K562 (cell line): ENCODE data around the gene ELL3. TPM values are rescaled to one million over a fixed set of nuclear protein-coding genes. Genes with fewer than 3 reads are reported as not detected.

Source experiments
- CHD2 ChIP-seq: IDR thresholded peaks from 2 replicates; pipeline ENCODE4 v1.6.1; 2011; ENCODE audit warnings: low read depth, low read length
- E2F1 ChIP-seq: sonication (generic); formaldehyde crosslinking; IDR thresholded peaks from 2 replicates; pipeline ENCODE4 v1.8.1; 2023; ENCODE audit warnings: mild to moderate bottlenecking, missing genetic modification reagents, moderate library complexity
- EP400 ChIP-seq: fragments of 450-650 bp; IDR thresholded peaks from 2 replicates; pipeline ENCODE4 v1.6.1; 2017; ENCODE audit warnings: antibody characterized with exemption, mild to moderate bottlenecking, moderate library complexity
- MTA3 ChIP-seq: fragments of 450-650 bp; formaldehyde crosslinking; IDR thresholded peaks from 2 replicates; pipeline ENCODE4 v1.6.1; 2017; ENCODE audit warnings: mild to moderate bottlenecking, borderline replicate concordance
- NEUROD1 ChIP-seq: fragments of 150-350 bp; IDR thresholded peaks from 2 replicates; pipeline ENCODE4 v1.6.1; 2014; ENCODE audit warnings: borderline replicate concordance, low read length, low read depth; ENCODE audit not compliant: partially characterized antibody
- NR3C1 ChIP-seq: sonication (generic); formaldehyde crosslinking; IDR thresholded peaks from 2 replicates; pipeline ENCODE4 v1.8.1; 2022; ENCODE audit warnings: missing genetic modification reagents
- PHF21A ChIP-seq: fragments of 450-650 bp; IDR thresholded peaks from 2 replicates; pipeline ENCODE4 v1.6.1; 2017; ENCODE audit warnings: low read depth, borderline replicate concordance
- POLR2H ChIP-seq: IDR thresholded peaks from 2 replicates; pipeline ENCODE4 v1.6.1; 2016; ENCODE audit warnings: missing genetic modification characterization, low read depth, mild to moderate bottlenecking, control low read depth, missing compliant biosample characterization, moderate library complexity
- RBBP5 ChIP-seq: fragments of 200-600 bp; sonication (generic); IDR thresholded peaks from 2 replicates; pipeline ENCODE4 v1.6.1; 2012; ENCODE audit warnings: borderline replicate concordance, mild to moderate bottlenecking, low read length, control low read depth, inconsistent platforms; ENCODE audit not compliant: insufficient read depth, poor library complexity, severe bottlenecking
- SAFB ChIP-seq: fragments of 200-400 bp; formaldehyde crosslinking; IDR thresholded peaks from 2 replicates; pipeline ENCODE4 v1.6.1; 2017; ENCODE audit warnings: low read depth, low read length, borderline replicate concordance
- U2AF1 ChIP-seq: fragments of 200-400 bp; formaldehyde crosslinking; optimal IDR thresholded peaks from 2 replicates; pipeline ENCODE3; 2017; ENCODE audit warnings: mild to moderate bottlenecking, low read depth, low read length, moderate library complexity
- polyA plus RNA-seq, 8 experiments: library from polyadenylated mRNA; depleted of rRNA in 4 of 8; stranded (reverse) in 5 of 8; unstranded in 3 of 8; fragments of >200 nt; fragmentation: Nextera tagmentation in 2 of 8; fragmentation: Illumina TruSeq in 1 of 8; extraction: Ambion mirVana in 2 of 8; extraction: Trizol in 1 of 8; gene quantifications; 2 replicates each; pipeline versions ENCODE4 v1.2.1 to v1.2.3, GENCODE V29; 2011 to 2014; ENCODE audit warnings: inconsistent platforms in 1 of 8, missing spikeins in 1 of 8
- total RNA-seq, 7 experiments: library from RNA; depleted of rRNA in 6 of 7; stranded (reverse); fragments of >200 nt in 6 of 7; fragmentation: Illumina TruSeq in 2 of 7; extraction: Trizol in 2 of 7; gene quantifications; 2 replicates each; pipeline versions ENCODE4 v1.2.1 to v1.2.3, GENCODE V29; 2011 to 2021; ENCODE audit warnings: low replicate concordance in 1 of 7
- TF ChIP-seq, protein P1 (sequence below): fragments of 450-650 bp; IDR thresholded peaks from 2 replicates; pipeline ENCODE4 v1.6.1; 2016; ENCODE audit warnings: mild to moderate bottlenecking, moderate library complexity
- TF ChIP-seq, protein P2 (sequence below): sonication (generic); formaldehyde crosslinking; IDR thresholded peaks from 2 replicates; pipeline ENCODE4 v1.8.0; 2022; ENCODE audit warnings: missing genetic modification reagents, mild to moderate bottlenecking, moderate library complexity, borderline replicate concordance

Gene ELL3
- total and polyA plus RNA-seq, 9 of the 15 experiments (the other 6 are each of a cell fraction or from before 2014, with no cell fraction given), result 0.80 to 5.2 (median 2.6) TPM

DNA sequence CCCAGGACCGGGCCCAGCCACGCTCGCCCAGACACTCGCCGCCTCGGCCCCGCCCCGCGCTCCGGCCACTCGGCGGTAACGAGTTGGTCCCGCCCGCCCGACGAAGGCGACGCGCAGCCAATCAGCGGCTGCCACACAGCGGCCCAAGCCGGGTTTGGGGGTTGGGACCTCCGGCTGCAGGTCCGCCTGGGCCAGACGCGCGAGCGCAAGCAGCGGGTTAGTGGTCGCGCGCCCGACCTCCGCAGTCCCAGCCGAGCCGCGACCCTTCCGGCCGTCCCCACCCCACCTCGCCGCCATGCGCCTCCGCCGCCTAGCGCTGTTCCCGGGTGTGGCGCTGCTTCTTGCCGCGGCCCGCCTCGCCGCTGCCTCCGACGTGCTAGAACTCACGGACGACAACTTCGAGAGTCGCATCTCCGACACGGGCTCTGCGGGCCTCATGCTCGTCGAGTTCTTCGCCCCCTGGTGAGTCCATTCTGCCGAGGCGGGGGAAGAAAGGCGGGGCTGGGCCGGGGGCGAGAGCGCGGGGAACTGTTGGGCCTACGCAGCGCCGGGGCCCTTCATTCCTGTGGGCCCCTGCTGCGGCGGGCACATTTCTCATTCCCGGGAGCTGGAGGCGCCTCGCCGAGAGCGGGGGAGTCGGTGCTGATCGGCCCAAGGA is 30.4 kb downstream of the ELL3 start, which contains the start of gene PDIA3 (continued):
- TF ChIP-seq, protein P1, sequence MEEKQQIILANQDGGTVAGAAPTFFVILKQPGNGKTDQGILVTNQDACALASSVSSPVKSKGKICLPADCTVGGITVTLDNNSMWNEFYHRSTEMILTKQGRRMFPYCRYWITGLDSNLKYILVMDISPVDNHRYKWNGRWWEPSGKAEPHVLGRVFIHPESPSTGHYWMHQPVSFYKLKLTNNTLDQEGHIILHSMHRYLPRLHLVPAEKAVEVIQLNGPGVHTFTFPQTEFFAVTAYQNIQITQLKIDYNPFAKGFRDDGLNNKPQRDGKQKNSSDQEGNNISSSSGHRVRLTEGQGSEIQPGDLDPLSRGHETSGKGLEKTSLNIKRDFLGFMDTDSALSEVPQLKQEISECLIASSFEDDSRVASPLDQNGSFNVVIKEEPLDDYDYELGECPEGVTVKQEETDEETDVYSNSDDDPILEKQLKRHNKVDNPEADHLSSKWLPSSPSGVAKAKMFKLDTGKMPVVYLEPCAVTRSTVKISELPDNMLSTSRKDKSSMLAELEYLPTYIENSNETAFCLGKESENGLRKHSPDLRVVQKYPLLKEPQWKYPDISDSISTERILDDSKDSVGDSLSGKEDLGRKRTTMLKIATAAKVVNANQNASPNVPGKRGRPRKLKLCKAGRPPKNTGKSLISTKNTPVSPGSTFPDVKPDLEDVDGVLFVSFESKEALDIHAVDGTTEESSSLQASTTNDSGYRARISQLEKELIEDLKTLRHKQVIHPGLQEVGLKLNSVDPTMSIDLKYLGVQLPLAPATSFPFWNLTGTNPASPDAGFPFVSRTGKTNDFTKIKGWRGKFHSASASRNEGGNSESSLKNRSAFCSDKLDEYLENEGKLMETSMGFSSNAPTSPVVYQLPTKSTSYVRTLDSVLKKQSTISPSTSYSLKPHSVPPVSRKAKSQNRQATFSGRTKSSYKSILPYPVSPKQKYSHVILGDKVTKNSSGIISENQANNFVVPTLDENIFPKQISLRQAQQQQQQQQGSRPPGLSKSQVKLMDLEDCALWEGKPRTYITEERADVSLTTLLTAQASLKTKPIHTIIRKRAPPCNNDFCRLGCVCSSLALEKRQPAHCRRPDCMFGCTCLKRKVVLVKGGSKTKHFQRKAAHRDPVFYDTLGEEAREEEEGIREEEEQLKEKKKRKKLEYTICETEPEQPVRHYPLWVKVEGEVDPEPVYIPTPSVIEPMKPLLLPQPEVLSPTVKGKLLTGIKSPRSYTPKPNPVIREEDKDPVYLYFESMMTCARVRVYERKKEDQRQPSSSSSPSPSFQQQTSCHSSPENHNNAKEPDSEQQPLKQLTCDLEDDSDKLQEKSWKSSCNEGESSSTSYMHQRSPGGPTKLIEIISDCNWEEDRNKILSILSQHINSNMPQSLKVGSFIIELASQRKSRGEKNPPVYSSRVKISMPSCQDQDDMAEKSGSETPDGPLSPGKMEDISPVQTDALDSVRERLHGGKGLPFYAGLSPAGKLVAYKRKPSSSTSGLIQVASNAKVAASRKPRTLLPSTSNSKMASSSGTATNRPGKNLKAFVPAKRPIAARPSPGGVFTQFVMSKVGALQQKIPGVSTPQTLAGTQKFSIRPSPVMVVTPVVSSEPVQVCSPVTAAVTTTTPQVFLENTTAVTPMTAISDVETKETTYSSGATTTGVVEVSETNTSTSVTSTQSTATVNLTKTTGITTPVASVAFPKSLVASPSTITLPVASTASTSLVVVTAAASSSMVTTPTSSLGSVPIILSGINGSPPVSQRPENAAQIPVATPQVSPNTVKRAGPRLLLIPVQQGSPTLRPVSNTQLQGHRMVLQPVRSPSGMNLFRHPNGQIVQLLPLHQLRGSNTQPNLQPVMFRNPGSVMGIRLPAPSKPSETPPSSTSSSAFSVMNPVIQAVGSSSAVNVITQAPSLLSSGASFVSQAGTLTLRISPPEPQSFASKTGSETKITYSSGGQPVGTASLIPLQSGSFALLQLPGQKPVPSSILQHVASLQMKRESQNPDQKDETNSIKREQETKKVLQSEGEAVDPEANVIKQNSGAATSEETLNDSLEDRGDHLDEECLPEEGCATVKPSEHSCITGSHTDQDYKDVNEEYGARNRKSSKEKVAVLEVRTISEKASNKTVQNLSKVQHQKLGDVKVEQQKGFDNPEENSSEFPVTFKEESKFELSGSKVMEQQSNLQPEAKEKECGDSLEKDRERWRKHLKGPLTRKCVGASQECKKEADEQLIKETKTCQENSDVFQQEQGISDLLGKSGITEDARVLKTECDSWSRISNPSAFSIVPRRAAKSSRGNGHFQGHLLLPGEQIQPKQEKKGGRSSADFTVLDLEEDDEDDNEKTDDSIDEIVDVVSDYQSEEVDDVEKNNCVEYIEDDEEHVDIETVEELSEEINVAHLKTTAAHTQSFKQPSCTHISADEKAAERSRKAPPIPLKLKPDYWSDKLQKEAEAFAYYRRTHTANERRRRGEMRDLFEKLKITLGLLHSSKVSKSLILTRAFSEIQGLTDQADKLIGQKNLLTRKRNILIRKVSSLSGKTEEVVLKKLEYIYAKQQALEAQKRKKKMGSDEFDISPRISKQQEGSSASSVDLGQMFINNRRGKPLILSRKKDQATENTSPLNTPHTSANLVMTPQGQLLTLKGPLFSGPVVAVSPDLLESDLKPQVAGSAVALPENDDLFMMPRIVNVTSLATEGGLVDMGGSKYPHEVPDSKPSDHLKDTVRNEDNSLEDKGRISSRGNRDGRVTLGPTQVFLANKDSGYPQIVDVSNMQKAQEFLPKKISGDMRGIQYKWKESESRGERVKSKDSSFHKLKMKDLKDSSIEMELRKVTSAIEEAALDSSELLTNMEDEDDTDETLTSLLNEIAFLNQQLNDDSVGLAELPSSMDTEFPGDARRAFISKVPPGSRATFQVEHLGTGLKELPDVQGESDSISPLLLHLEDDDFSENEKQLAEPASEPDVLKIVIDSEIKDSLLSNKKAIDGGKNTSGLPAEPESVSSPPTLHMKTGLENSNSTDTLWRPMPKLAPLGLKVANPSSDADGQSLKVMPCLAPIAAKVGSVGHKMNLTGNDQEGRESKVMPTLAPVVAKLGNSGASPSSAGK, result peak; percentile 91
- TF ChIP-seq, protein P2, sequence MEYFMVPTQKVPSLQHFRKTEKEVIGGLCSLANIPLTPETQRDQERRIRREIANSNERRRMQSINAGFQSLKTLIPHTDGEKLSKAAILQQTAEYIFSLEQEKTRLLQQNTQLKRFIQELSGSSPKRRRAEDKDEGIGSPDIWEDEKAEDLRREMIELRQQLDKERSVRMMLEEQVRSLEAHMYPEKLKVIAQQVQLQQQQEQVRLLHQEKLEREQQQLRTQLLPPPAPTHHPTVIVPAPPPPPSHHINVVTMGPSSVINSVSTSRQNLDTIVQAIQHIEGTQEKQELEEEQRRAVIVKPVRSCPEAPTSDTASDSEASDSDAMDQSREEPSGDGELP (CRISPR knock-in tag), result peak; percentile 74; the same call in 1 of the 2 replicates
- TF ChIP-seq U2AF1, result peak; percentile 67
- peak; percentile 91 for TF ChIP-seq EP400
- peak; percentile 82 for TF ChIP-seq E2F1 (CRISPR knock-in tag)
- TF ChIP-seq NR3C1 (CRISPR knock-in tag), result peak; percentile 95; the same call in 1 of the 2 replicates
- TF ChIP-seq NEUROD1, result peak; percentile 42
- peak; percentile 66 for TF ChIP-seq RBBP5
- TF ChIP-seq MTA3, result peak; percentile 32
- TF ChIP-seq PHF21A, result peak; percentile 23; the same call in 1 of the 2 replicates
- TF ChIP-seq CHD2, result peak; percentile 50; the same call in 1 of the 2 replicates
- 0 out of 2 replicates have a peak, but pooled peaks have one; percentile 13 for TF ChIP-seq SAFB
- TF ChIP-seq POLR2H, result peak; percentile 77
